A673 (cell line): ENCODE results near the gene METRN. TPM values are rescaled to one million over a fixed set of nuclear protein-coding genes. Genes with fewer than 3 reads are reported as not detected.

Source experiments
- BruUV-seq: library from RNA; stranded (reverse); fragments of 400-500 nt; replicated peaks from 2 replicates; lab custom pipeline; 2021; lab: Mats Ljungman, UMichigan
- CTCF ChIA-PET: fragments of 300-600 bp; sonication (Branson Sonifier 250); formaldehyde crosslinking; loops from one replicate; lab custom pipeline; 2022; ENCODE audit warnings: antibody characterized with exemption; lab: Charles Lee
- POLR2A ChIA-PET: fragments of 300-600 bp; sonication (Branson Sonifier 250); formaldehyde crosslinking; loops from one replicate; lab custom pipeline; 2022; ENCODE audit warnings: antibody characterized with exemption; ENCODE audit not compliant: low non-redundant PET; lab: Charles Lee
- DNase-seq: peaks from one replicate; pipeline ENCODE4 v3.0.0-alpha.2; 2015; ENCODE audit warnings: low spot score
- H3K27ac ChIP-seq: fragments of 200-600 bp; sonication (generic); 2 replicates; pipeline ENCODE4 v1.5.1; 2016; ENCODE audit warnings: mixed run types, low read depth, mild to moderate bottlenecking, mixed read lengths, antibody characterized with exemption, low read length; ENCODE audit not compliant: poor library complexity, severe bottlenecking
- H3K27me3 ChIP-seq: fragments of 200-600 bp; sonication (generic); replicated peaks from 2 replicates; pipeline ENCODE4 v1.6.1; 2017; ENCODE audit warnings: mixed run types, low read depth, mild to moderate bottlenecking, mixed read lengths, antibody characterized with exemption, low read length; ENCODE audit not compliant: insufficient read depth, poor library complexity
- H3K36me3 ChIP-seq: fragments of 200-600 bp; sonication (generic); 2 replicates; pipeline ENCODE4 v1.6.1; 2016; ENCODE audit warnings: mixed run types, mild to moderate bottlenecking, mixed read lengths, antibody characterized with exemption, low read length; ENCODE audit not compliant: insufficient read depth, poor library complexity, severe bottlenecking
- H3K4me1 ChIP-seq: fragments of 200-600 bp; sonication (generic); 2 replicates; pipeline ENCODE4 v1.6.1; 2017; ENCODE audit warnings: mixed run types, mild to moderate bottlenecking, mixed read lengths, antibody characterized with exemption, low read length; ENCODE audit not compliant: insufficient read depth, poor library complexity, severe bottlenecking
- H3K4me3 ChIP-seq: fragments of 200-600 bp; sonication (generic); 2 replicates; pipeline ENCODE4 v1.5.1; 2016; ENCODE audit warnings: low read depth, mixed run types, mild to moderate bottlenecking, mixed read lengths, low read length; ENCODE audit not compliant: poor library complexity, severe bottlenecking
- H3K9me3 ChIP-seq: fragments of 200-600 bp; sonication (generic); 2 replicates; pipeline ENCODE4 v1.6.1; 2016; ENCODE audit warnings: mixed run types, low read depth, mild to moderate bottlenecking, mixed read lengths, antibody characterized with exemption, low read length; ENCODE audit not compliant: poor library complexity, severe bottlenecking
- EZH2 ChIP-seq: fragments of 200-600 bp; sonication (generic); IDR thresholded peaks from 2 replicates; pipeline ENCODE4 v1.6.1; 2017; ENCODE audit warnings: borderline replicate concordance, low read depth, mild to moderate bottlenecking, mixed read lengths, antibody characterized with exemption, low read length; ENCODE audit not compliant: poor library complexity, severe bottlenecking
- intact Hi-C: fragments of 100-400 bp; cut with micrococcal nuclease; formaldehyde crosslinking; loops from one replicate; pipeline ENCODE4 v1.10.0; 2022; ENCODE audit not compliant: unreplicated experiment
- total RNA-seq: library from RNA; stranded (reverse); gene quantifications from 2 replicates; pipeline ENCODE4 v1.2.3, GENCODE V29; 2021
- TF ChIP-seq, protein P1 (sequence below): fragments of 300-800, 200-600 bp; sonication (generic); conservative IDR thresholded peaks from 2 replicates; pipeline ENCODE4 v1.5.1; 2017; ENCODE audit warnings: low read depth, mild to moderate bottlenecking, antibody characterized with exemption, low read length, moderate library complexity, mixed read lengths

The METRN gene
- total RNA-seq, 1 experiment from 2014 or later, result 0.86 TPM

DNA sequence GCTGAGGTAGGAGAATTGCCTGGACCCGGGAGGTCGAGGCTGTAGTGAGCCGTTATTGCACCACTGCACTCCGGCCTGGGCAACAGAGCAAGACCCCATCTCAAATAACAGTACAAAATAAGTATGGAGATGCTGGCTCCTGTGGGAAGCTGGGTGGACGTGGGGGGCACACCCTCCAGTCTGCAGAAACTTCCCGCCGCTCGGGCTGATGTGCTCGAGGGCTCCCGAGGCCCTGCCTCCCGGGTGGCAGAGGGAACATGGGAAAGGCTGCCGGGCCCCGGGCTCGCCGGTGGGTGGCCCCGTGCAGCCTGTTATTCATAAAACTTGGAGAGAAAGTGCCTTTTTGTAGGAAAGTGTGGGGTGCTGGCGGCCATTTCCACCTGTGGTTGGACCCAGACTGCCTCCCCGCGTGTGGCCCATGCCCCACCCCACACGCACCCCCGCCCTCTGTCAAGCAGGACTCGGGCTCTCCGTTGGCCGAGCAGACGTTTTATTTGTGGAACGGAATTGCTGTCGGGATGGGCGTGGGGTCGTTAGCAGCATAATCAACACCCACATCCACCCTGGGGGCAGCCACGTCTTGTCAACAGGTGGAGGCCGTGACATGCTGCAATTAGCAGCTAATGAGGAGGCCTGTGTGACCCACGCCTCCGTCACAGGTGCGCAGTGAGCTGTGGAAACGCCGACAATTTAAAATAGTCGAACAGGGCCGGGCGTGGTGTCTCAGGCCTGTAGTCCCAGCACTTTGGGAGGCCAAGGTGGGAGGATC lies 33.2 kb downstream of the METRN start:
- DNase-seq, result no peak
- no TSS peak for BruUV-seq
- CTCF ChIA-PET, result no interaction called here

DNA sequence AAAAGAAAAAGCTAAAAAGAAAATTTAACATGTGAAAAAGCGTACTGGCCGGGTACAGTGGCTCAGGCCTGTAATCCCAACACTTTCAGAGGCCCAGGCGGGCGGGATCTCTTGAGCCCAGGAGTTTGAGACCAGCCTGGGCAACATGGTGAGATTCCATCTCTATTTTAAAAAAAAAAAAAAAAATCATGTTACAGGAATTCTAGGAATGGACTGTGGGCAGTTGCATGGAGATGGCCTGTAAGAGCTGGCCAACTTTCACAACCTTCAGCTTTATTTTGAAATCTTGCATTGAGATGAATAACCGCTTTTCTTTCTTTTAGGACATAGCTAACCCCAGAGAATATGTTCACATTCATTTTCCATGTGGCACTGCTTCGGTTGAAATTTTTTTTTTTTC lies 34.1 kb downstream of the METRN start:
- TF ChIP-seq, protein P1, sequence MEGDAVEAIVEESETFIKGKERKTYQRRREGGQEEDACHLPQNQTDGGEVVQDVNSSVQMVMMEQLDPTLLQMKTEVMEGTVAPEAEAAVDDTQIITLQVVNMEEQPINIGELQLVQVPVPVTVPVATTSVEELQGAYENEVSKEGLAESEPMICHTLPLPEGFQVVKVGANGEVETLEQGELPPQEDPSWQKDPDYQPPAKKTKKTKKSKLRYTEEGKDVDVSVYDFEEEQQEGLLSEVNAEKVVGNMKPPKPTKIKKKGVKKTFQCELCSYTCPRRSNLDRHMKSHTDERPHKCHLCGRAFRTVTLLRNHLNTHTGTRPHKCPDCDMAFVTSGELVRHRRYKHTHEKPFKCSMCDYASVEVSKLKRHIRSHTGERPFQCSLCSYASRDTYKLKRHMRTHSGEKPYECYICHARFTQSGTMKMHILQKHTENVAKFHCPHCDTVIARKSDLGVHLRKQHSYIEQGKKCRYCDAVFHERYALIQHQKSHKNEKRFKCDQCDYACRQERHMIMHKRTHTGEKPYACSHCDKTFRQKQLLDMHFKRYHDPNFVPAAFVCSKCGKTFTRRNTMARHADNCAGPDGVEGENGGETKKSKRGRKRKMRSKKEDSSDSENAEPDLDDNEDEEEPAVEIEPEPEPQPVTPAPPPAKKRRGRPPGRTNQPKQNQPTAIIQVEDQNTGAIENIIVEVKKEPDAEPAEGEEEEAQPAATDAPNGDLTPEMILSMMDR, result no peak
- Histone ChIP-seq H3K4me1 (no peaks in the 10 kb centered on the region), H3K27me3 (no peaks in the 10 kb centered on the region), H3K36me3 (no peaks in the 10 kb centered on the region), H3K9me3 (no peaks in the 10 kb centered on the region), H3K27ac (no peak overlapping the region), H3K4me3 (no peak overlapping the region)
- no TSS peak for BruUV-seq
- ChIA-PET CTCF (interaction anchor here (0.7 kb wide), 1 partner anchor 8 kb away, joined by 3 read pairs; the partner anchor contains the start of gene CIAO3), POLR2A (no interaction called here)
- intact Hi-C loops, result no loop called here
- no peak for DNase-seq

More for the DNA sequence above, 33.2 kb downstream of the METRN start:
- no peak overlapping the region for H3K4me3 ChIP-seq
- H3K9me3 ChIP-seq, result no peaks in the 10 kb centered on the region
- H3K27me3 ChIP-seq, result no peaks in the 10 kb centered on the region
- TF ChIP-seq, protein P1, result no peak
- TF ChIP-seq EZH2, result no peak
- no peak overlapping the region for H3K27ac ChIP-seq
- H3K36me3 ChIP-seq, result no peaks in the 10 kb centered on the region
- no peaks in the 10 kb centered on the region for H3K4me1 ChIP-seq
- intact Hi-C loops, result no loop called here
- POLR2A ChIA-PET, result no interaction called here

DNA sequence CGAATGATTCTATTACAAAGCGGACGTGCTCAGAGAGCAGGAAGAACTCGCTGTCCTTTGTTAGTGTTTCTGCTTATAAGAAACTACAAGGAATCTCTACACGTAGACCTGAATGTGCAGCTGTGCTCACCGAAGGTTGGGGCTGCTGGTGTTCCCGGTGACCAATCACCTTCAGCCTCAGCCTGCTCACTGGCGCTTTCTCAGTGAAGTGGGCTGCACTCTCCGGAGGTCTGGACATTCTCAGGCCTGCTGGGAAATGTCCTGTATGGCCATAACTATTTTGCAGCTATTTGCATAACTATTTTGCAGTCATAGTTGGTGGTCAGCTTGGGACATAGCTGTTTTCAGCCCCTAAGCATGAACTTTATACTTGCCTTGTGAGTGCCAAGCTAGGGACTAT lies 35.6 kb downstream of the METRN start:
- no peaks in the 10 kb centered on the region for H3K9me3 ChIP-seq
- intact Hi-C loops, result no loop called here
- no TSS peak for BruUV-seq
- no peak overlapping the region for H3K27ac ChIP-seq
- no peak overlapping the region for H3K4me3 ChIP-seq
- DNase-seq, result no peak
- CTCF ChIA-PET, result no interaction called here
- POLR2A ChIA-PET, result no interaction called here
- H3K36me3 ChIP-seq, result no peaks in the 10 kb centered on the region
- H3K27me3 ChIP-seq, result no peaks in the 10 kb centered on the region
- TF ChIP-seq, protein P1, result no peak
- TF ChIP-seq EZH2, result no peak
- H3K4me1 ChIP-seq, result no peaks in the 10 kb centered on the region
